Lower leg skin (tissue), 3 donors: ENCODE results near the gene SLC8A2.

ENCODE experiments used
- POLR2A ChIP-seq, 2 donors: fragments of 450-650 bp; IDR thresholded peaks; one replicate each; pipeline ENCODE4 v1.6.1; 2016 to 2017; ENCODE audit warnings: antibody characterized with exemption in 2 of 2, mild to moderate bottlenecking in 1 of 2, moderate library complexity in 1 of 2
- TF ChIP-seq, protein P1 (sequence below), 3 donors: fragments of 450-650 bp; IDR thresholded peaks; one replicate each; pipeline ENCODE4 v1.5.1; 2016; ENCODE audit warnings: antibody characterized with exemption in 3 of 3, mild to moderate bottlenecking in 3 of 3, moderate library complexity in 2 of 3

DNA sequence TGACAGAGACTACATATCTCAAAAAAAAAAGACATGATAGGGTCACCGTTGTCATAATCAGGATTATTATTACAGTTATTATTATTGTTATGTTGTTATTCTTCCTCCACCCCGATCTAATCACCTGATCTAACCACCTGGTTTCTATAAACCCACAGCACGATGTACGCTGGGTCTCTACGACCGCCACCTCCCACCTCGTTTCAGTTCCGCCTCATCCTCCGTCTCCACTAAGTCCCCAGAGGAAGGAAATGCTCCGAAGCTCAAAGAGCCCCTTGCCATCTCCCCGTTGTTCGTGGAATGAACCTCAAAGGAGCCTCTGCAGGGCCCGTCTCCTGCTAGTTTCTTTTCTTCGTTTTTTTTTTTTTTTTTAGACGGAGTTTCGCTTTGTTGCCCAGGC lies 36.5 kb downstream of the SLC8A2 start:
- TF ChIP-seq, protein P1, sequence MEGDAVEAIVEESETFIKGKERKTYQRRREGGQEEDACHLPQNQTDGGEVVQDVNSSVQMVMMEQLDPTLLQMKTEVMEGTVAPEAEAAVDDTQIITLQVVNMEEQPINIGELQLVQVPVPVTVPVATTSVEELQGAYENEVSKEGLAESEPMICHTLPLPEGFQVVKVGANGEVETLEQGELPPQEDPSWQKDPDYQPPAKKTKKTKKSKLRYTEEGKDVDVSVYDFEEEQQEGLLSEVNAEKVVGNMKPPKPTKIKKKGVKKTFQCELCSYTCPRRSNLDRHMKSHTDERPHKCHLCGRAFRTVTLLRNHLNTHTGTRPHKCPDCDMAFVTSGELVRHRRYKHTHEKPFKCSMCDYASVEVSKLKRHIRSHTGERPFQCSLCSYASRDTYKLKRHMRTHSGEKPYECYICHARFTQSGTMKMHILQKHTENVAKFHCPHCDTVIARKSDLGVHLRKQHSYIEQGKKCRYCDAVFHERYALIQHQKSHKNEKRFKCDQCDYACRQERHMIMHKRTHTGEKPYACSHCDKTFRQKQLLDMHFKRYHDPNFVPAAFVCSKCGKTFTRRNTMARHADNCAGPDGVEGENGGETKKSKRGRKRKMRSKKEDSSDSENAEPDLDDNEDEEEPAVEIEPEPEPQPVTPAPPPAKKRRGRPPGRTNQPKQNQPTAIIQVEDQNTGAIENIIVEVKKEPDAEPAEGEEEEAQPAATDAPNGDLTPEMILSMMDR (IDR thresholded peaks at IDR 0.05), result no peak
- no peak for TF ChIP-seq POLR2A (IDR thresholded peaks at IDR 0.05)
